DOHH2 (cell line): ENCODE results near the gene PHC2.

Experiments used
- H3F3A ChIP-seq: fragments of 200-600 bp; sonication (generic), shearing (Covaris generic); 2 replicates; pipeline ENCODE4 v1.6.0; 2016; ENCODE audit warnings: antibody characterized with exemption, mild to moderate bottlenecking; ENCODE audit not compliant: control insufficient read depth, insufficient read depth
- H3K27ac ChIP-seq: fragments of 200-600 bp; sonication (generic); 2 replicates; pipeline ENCODE4 v1.5.1; 2014; ENCODE audit warnings: low read depth, mild to moderate bottlenecking, low read length, moderate library complexity
- H3K27me3 ChIP-seq: fragments of 200-600 bp; sonication (generic); 2 replicates; pipeline ENCODE4 v1.6.1; 2014; ENCODE audit warnings: mild to moderate bottlenecking, low read length, mixed read lengths; ENCODE audit not compliant: control insufficient read depth
- H3K36me3 ChIP-seq: fragments of 200-600 bp; sonication (generic); 2 replicates; pipeline ENCODE4 v1.6.1; 2014; ENCODE audit warnings: mild to moderate bottlenecking, low read length, moderate library complexity, mixed read lengths; ENCODE audit not compliant: control insufficient read depth
- H3K4me1 ChIP-seq: fragments of 200-600 bp; sonication (generic); 2 replicates; pipeline ENCODE4 v1.6.1; 2014; ENCODE audit warnings: mild to moderate bottlenecking, low read length, mixed read lengths; ENCODE audit not compliant: control insufficient read depth
- H3K4me2 ChIP-seq: fragments of 200-600 bp; sonication (generic); 2 replicates; pipeline ENCODE4 v1.6.0; 2014; ENCODE audit warnings: mild to moderate bottlenecking, low read length, moderate library complexity
- H3K4me3 ChIP-seq: fragments of 200-600 bp; sonication (generic); 2 replicates; pipeline ENCODE4 v1.5.1; 2014; ENCODE audit warnings: mild to moderate bottlenecking, low read length, mixed read lengths
- H3K79me2 ChIP-seq: fragments of 200-600 bp; sonication (generic); 2 replicates; pipeline ENCODE4 v1.6.1; 2014; ENCODE audit warnings: mild to moderate bottlenecking, low read length, mixed read lengths; ENCODE audit not compliant: control insufficient read depth
- H3K9me2 ChIP-seq: fragments of 200-600 bp; sonication (generic); replicated peaks from 2 replicates; pipeline ENCODE4 v1.6.1; 2014; ENCODE audit warnings: mild to moderate bottlenecking, low read length, mixed read lengths; ENCODE audit not compliant: control insufficient read depth
- H3K9me3 ChIP-seq: fragments of 200-600 bp; sonication (generic); 2 replicates; pipeline ENCODE4 v1.6.1; 2014; ENCODE audit warnings: antibody characterized with exemption, low read length, mixed read lengths; ENCODE audit not compliant: control insufficient read depth, insufficient read depth
- H4K20me1 ChIP-seq: fragments of 200-600 bp; sonication (generic); 2 replicates; pipeline ENCODE4 v1.6.0; 2014; ENCODE audit warnings: low read depth, mild to moderate bottlenecking, antibody characterized with exemption, low read length, moderate library complexity; ENCODE audit not compliant: control insufficient read depth, insufficient read depth
- EZH2phosphoT487 ChIP-seq: fragments of 200-600 bp; sonication (generic); IDR thresholded peaks from 2 replicates; pipeline ENCODE4 v1.6.1; 2017; ENCODE audit warnings: borderline replicate concordance, mild to moderate bottlenecking, antibody characterized with exemption, low read length, moderate library complexity, mixed read lengths
- TF ChIP-seq, protein P1 (sequence below): fragments of 200-600 bp; sonication (generic); IDR thresholded peaks from one replicate; pipeline ENCODE4 v1.5.1; 2014; ENCODE audit warnings: antibody characterized with exemption, mild to moderate bottlenecking, low read depth, low read length; ENCODE audit not compliant: poor library complexity, severe bottlenecking

Gene PHC2

DNA sequence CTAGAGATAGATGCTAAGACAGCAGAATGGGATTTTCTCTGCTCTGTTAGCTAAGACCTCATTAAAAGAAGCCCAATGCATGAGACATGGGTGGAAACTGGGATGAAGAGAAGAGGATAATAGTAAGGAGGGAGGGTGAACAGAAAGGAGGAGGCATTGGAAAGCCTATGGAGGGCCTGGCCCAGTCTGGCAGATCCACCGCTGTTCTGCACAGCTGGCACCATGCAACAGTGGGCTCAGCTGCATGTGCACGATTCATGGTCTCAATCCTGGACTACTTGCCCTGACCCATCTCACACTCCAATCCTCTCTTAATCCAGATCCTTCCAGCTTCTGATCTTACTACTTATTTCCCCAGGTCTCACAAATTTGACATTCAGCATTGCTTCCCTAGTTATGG lies 2.2 kb downstream of the PHC2 start:
- H3K79me2 ChIP-seq = no peaks in the 10 kb centered on the region
- no peaks in the 10 kb centered on the region for H3K36me3 ChIP-seq
- 0 out of 2 replicates have a peak, but pooled peaks cover 3% of the 10 kb centered on the region for H3F3A ChIP-seq
- H3K27me3 ChIP-seq = peaks cover 28% of the 10 kb centered on the region
- no peak overlapping the region for H3K4me2 ChIP-seq
- TF ChIP-seq EZH2phosphoT487 = no peak
- TF ChIP-seq, protein P1, sequence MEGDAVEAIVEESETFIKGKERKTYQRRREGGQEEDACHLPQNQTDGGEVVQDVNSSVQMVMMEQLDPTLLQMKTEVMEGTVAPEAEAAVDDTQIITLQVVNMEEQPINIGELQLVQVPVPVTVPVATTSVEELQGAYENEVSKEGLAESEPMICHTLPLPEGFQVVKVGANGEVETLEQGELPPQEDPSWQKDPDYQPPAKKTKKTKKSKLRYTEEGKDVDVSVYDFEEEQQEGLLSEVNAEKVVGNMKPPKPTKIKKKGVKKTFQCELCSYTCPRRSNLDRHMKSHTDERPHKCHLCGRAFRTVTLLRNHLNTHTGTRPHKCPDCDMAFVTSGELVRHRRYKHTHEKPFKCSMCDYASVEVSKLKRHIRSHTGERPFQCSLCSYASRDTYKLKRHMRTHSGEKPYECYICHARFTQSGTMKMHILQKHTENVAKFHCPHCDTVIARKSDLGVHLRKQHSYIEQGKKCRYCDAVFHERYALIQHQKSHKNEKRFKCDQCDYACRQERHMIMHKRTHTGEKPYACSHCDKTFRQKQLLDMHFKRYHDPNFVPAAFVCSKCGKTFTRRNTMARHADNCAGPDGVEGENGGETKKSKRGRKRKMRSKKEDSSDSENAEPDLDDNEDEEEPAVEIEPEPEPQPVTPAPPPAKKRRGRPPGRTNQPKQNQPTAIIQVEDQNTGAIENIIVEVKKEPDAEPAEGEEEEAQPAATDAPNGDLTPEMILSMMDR = no peak
- H3K9me3 ChIP-seq = no peaks in the 10 kb centered on the region
- H4K20me1 ChIP-seq = no peaks in the 10 kb centered on the region
- H3K27ac ChIP-seq = no peak overlapping the region
- no peaks in the 10 kb centered on the region for H3K9me2 ChIP-seq
- no peak overlapping the region for H3K4me3 ChIP-seq
- peaks cover 4% of the 10 kb centered on the region for H3K4me1 ChIP-seq

DNA sequence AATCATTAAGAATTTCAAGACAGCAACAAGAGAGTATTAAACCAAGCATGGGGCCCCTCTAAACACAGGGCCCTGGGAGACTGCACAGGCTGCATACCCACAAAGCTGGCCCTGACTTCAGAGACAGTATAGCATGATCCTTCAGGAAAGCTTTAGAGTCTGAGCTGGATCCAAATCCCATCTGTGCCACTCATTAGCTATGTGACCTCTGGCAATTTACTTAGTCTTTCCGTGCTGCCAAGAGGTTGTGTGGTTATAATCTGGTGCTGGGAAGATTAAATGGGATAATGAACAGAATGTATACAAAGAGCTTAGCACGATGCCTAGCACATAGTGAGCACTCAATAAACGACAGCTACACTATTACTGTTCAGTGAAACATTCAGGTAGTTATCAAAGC lies 4.0 kb downstream of the PHC2 start:
- H3F3A ChIP-seq = 0 out of 2 replicates have a peak, but pooled peaks cover 3% of the 10 kb centered on the region
- no peak for TF ChIP-seq EZH2phosphoT487
- TF ChIP-seq, protein P1 = no peak
- peaks cover 28% of the 10 kb centered on the region for H3K27me3 ChIP-seq
- H3K9me2 ChIP-seq = no peaks in the 10 kb centered on the region
- H3K27ac ChIP-seq = no peak overlapping the region
- H3K36me3 ChIP-seq = no peaks in the 10 kb centered on the region
- no peaks in the 10 kb centered on the region for H4K20me1 ChIP-seq
- no peaks in the 10 kb centered on the region for H3K79me2 ChIP-seq
- peaks cover 4% of the 10 kb centered on the region for H3K4me1 ChIP-seq
- H3K9me3 ChIP-seq = no peaks in the 10 kb centered on the region
- H3K4me3 ChIP-seq = no peak overlapping the region
- no peak overlapping the region for H3K4me2 ChIP-seq

DNA sequence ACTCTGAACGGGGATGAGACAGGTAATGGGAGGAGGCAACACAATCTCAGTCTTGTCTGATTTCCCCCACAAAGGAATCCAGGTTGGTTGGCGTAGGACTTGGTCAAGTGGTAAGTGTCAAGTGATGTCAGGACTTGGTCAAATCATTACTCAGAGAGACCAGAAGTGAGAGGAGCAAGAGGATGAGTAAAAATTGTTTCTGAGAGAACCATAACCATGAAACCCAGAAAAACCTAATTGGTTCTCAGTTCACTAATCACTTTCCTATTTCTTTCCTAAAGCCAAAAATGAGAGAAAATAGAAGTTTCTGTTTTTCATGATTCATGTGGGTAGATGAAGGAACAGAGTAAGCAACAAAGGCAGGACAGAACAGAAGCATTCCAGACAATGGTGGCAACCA lies 5.0 kb downstream of the PHC2 start:
- Histone ChIP-seq H3K27me3 (peaks cover 21% of the 10 kb centered on the region), H3K4me1 (no peaks in the 10 kb centered on the region), H4K20me1 (no peaks in the 10 kb centered on the region), H3K36me3 (no peaks in the 10 kb centered on the region), H3K4me3 (no peak overlapping the region), H3K27ac (no peak overlapping the region), H3K4me2 (no peak overlapping the region), H3F3A (no peaks in the 10 kb centered on the region), H3K9me3 (no peaks in the 10 kb centered on the region), H3K79me2 (no peaks in the 10 kb centered on the region), H3K9me2 (no peaks in the 10 kb centered on the region)
- TF ChIP-seq, protein P1 = no peak
- no peak for TF ChIP-seq EZH2phosphoT487

DNA sequence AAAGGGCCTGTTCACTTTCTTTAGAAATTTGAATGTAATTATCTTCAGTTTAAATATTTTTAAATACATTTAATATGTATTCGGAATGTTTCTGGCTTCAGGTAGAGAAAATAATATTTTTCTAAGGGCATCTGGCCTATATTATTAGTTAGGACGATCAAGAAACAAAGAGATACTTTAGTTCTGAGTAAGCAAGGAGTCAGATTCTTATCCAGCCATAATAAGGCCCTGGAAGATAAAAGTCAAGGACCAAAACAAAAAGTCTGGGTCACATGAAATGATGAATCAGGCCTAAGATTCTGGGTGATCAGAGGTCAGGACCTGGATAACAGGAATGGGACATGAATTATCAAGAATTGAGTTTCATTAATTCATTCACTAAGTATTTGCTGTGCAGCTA lies 6.3 kb downstream of the PHC2 start:
- Histone ChIP-seq H3K27ac (no peak overlapping the region), H3K79me2 (no peaks in the 10 kb centered on the region), H3F3A (no peaks in the 10 kb centered on the region), H4K20me1 (no peaks in the 10 kb centered on the region), H3K9me3 (no peaks in the 10 kb centered on the region), H3K4me1 (no peaks in the 10 kb centered on the region), H3K4me3 (no peak overlapping the region), H3K27me3 (peaks cover 14% of the 10 kb centered on the region), H3K36me3 (no peaks in the 10 kb centered on the region), H3K4me2 (no peak overlapping the region), H3K9me2 (no peaks in the 10 kb centered on the region)
- no peak for TF ChIP-seq EZH2phosphoT487
- TF ChIP-seq, protein P1 = no peak
